ENCODE measurements around the gene DMRT1.
A peak's percentile ranks its signal among the peaks of the same experiment; 100 is the strongest.

GRCh38 chr9:967903-968641 is 126.6 kb downstream of the DMRT1 start:
- TF ChIP-seq EZH2 (IDR thresholded peaks at IDR 0.05; ENCODE audit: borderline replicate concordance, low read length) (peak; percentile 75), CTCF (conservative IDR thresholded peaks at IDR 0.05 in 1 of 2, IDR thresholded peaks at IDR 0.05 in 1 of 2; ENCODE audit: extremely low read depth in 1 of 2, insufficient read depth in 1 of 2, low read depth in 1 of 2, low read length in 2 of 2) (no peak)
